Mesendoderm (in vitro differentiated cells): ENCODE results near the gene NEDD4L.

Experiments
- DNase-seq: peaks from one replicate; pipeline ENCODE4 v3.0.0; 2013
- H2AK5ac ChIP-seq: 2 replicates; pipeline ENCODE4 v1.6.1; 2013; ENCODE audit warnings: low read length, inconsistent platforms
- H2BK120ac ChIP-seq: 2 replicates; pipeline ENCODE4 v1.6.1; 2013; ENCODE audit warnings: low read depth, mild to moderate bottlenecking, low read length, moderate library complexity, mixed read lengths
- H2BK15ac ChIP-seq: replicated peaks from 2 replicates; pipeline ENCODE4 v1.6.1; 2013; ENCODE audit warnings: low read depth, mild to moderate bottlenecking, moderate library complexity
- H2BK5ac ChIP-seq: 2 replicates; pipeline ENCODE4 v1.6.1; 2013; ENCODE audit warnings: low read length, inconsistent platforms
- H3K18ac ChIP-seq: 2 replicates; pipeline ENCODE4 v1.6.1; 2013; ENCODE audit warnings: mild to moderate bottlenecking, low read length, mixed read lengths
- H3K23ac ChIP-seq: one replicate; pipeline ENCODE4 v1.6.1; 2013; ENCODE audit warnings: low read length
- H3K27ac ChIP-seq: 2 replicates; pipeline ENCODE4 v1.5.1; 2013; ENCODE audit warnings: low read depth, mild to moderate bottlenecking, inconsistent platforms, low read length, moderate library complexity
- H3K27me3 ChIP-seq: 2 replicates; pipeline ENCODE4 v1.6.1; 2013; ENCODE audit warnings: low read length, control low read depth, mild to moderate bottlenecking, inconsistent platforms; ENCODE audit not compliant: insufficient read depth, poor library complexity
- H3K36me3 ChIP-seq: 2 replicates; pipeline ENCODE4 v1.6.1; 2013; ENCODE audit warnings: low read length, inconsistent platforms; ENCODE audit not compliant: control insufficient read depth, insufficient read depth
- H3K4ac ChIP-seq: one replicate; pipeline ENCODE4 v1.6.1; 2013; ENCODE audit warnings: low read depth, mild to moderate bottlenecking, low read length, moderate library complexity
- H3K4me1 ChIP-seq: 2 replicates; pipeline ENCODE4 v1.6.1; 2013; ENCODE audit warnings: low read depth, low read length, inconsistent platforms; ENCODE audit not compliant: control insufficient read depth
- H3K4me2 ChIP-seq: 2 replicates; pipeline ENCODE4 v1.6.1; 2013; ENCODE audit warnings: low read length
- H3K4me3 ChIP-seq: 2 replicates; pipeline ENCODE4 v1.5.1; 2013; ENCODE audit warnings: mild to moderate bottlenecking, low read length
- H3K56ac ChIP-seq: one replicate; pipeline ENCODE4 v1.6.1; 2013; ENCODE audit warnings: low read length
- H3K79me1 ChIP-seq: 2 replicates; pipeline ENCODE4 v1.6.1; 2013; ENCODE audit warnings: low read length, inconsistent platforms
- H3K79me2 ChIP-seq: 2 replicates; pipeline ENCODE4 v1.6.1; 2013; ENCODE audit warnings: mild to moderate bottlenecking, low read length; ENCODE audit not compliant: control insufficient read depth, insufficient read depth
- H3K9ac ChIP-seq: 2 replicates; pipeline ENCODE4 v1.6.1; 2013; ENCODE audit warnings: low read length, inconsistent platforms
- H4K5ac ChIP-seq: one replicate; pipeline ENCODE4 v1.6.1; 2013; ENCODE audit warnings: low read length
- H4K8ac ChIP-seq: one replicate; pipeline ENCODE4 v1.6.1; 2013; ENCODE audit warnings: low read depth, mild to moderate bottlenecking, control low read depth, low read length, moderate library complexity
- WGBS: extraction: QIAGEN DNeasy Blood & Tissue Kit; methylation state at CpG from one replicate; pipeline ENCODE4 v1.1.7; 2013; ENCODE audit warnings: low lambda C conversion rate, missing lambda C conversion rate; ENCODE audit not compliant: insufficient coverage; ENCODE audit errors: extremely low coverage; 5-methylcytosine and 5-hydroxymethylcytosine counted together

NEDD4L gene

DNA sequence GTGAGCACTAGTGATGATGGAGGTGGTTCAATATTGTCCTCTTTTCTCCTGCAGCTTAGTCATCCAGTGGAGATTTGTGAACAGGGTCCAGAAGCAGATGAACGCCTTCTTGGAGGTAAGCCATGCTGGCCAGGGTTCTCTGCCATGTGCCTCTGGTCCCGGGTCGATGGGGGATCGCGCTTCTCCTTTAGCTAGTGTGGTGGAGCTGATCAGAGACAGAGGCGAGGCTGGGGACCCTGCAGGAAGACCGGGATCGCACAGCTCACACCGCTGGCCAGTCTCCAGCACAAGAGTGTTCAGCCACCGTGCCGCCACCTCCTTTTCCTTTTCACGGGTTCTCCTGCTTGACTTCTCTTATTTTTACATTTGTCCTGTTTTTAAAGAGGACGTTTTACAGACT is 341.4 kb downstream of the NEDD4L start:
- no peak overlapping the region for H3K56ac ChIP-seq
- H3K27me3 ChIP-seq = no peaks in the 10 kb centered on the region
- DNase-seq = no peak
- no CpG with 5 or more reads among the region's 13 CpGs for WGBS
- H3K36me3 ChIP-seq = no peaks in the 10 kb centered on the region
- H2BK5ac ChIP-seq = no peak overlapping the region
- no peak overlapping the region for H2BK120ac ChIP-seq
- H3K18ac ChIP-seq = no peak overlapping the region
- no peaks in the 10 kb centered on the region for H3K4me1 ChIP-seq
- no peak overlapping the region for H2BK15ac ChIP-seq
- H3K79me2 ChIP-seq = no peaks in the 10 kb centered on the region
- no peak overlapping the region for H3K23ac ChIP-seq
- no peak overlapping the region for H2AK5ac ChIP-seq
- no peak overlapping the region for H4K8ac ChIP-seq
- no peak overlapping the region for H3K27ac ChIP-seq
- no peak overlapping the region for H3K9ac ChIP-seq
- H4K5ac ChIP-seq = no peak overlapping the region
- H3K4me2 ChIP-seq = no peak overlapping the region
- no peak overlapping the region for H3K4me3 ChIP-seq
- H3K79me1 ChIP-seq = no peaks in the 10 kb centered on the region
- no peak overlapping the region for H3K4ac ChIP-seq

DNA sequence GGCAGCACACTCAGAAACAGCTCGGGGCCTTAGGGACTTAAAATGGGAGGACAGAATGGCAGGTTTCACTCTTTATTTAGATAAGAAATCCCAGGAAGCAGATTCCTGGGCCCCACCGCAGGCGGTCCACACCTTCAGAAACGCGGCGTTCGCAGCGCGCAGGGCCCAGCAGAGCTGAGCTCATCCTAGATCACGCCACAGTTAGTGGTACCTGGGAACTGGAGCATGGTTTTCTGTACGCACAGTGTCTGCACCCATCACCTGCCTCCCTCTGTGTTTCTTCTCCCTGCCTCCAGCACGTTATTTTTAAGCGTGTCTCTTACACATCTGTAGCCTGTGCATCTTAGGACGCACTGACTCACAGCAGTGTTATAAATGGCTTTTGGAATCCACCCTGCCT is 342.8 kb downstream of the NEDD4L start:
- Histone ChIP-seq H3K4me2 (no peak overlapping the region), H3K4me3 (no peak overlapping the region), H3K4me1 (no peaks in the 10 kb centered on the region), H3K27ac (no peak overlapping the region), H2BK120ac (no peak overlapping the region), H3K9ac (no peak overlapping the region), H4K5ac (no peak overlapping the region), H2BK15ac (no peak overlapping the region), H3K56ac (no peak overlapping the region), H3K36me3 (peaks cover 1% of the 10 kb centered on the region), H3K79me2 (no peaks in the 10 kb centered on the region), H2BK5ac (no peak overlapping the region), H4K8ac (no peak overlapping the region), H3K18ac (no peak overlapping the region), H3K27me3 (no peaks in the 10 kb centered on the region), H3K79me1 (no peaks in the 10 kb centered on the region), H2AK5ac (no peak overlapping the region), H3K23ac (no peak overlapping the region), H3K4ac (no peak overlapping the region)
- no peak for DNase-seq
- WGBS = no CpG with 5 or more reads among the region's 14 CpGs

DNA sequence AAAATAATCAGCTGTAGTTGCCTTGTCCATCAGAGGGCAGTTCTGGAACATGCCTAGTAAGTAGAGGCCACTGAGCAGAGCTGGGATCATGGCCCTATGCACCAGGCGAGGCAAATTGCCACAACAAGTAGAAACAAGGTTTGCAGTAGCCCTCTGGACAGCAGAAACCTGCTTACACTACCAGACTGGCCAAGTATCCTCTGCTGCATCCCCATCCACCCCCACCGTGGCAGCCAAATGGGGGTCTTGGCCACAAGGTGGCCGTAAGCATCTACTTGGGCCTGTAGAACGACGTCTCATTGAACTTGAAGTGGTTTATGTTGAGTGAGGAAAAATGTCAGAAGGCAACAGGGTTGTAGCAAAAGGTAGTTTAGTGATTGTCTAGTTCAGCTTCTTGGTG is 343.7 kb downstream of the NEDD4L start:
- no peak overlapping the region for H2BK120ac ChIP-seq
- H3K27ac ChIP-seq = no peak overlapping the region
- H3K56ac ChIP-seq = no peak overlapping the region
- no peak overlapping the region for H3K18ac ChIP-seq
- H3K36me3 ChIP-seq = peaks cover 1% of the 10 kb centered on the region
- no peak overlapping the region for H3K23ac ChIP-seq
- no peak overlapping the region for H3K4me2 ChIP-seq
- H4K5ac ChIP-seq = no peak overlapping the region
- no peak overlapping the region for H4K8ac ChIP-seq
- no peak overlapping the region for H3K4ac ChIP-seq
- no peaks in the 10 kb centered on the region for H3K79me1 ChIP-seq
- WGBS = no CpG with 5 or more reads among the region's 5 CpGs
- H2BK15ac ChIP-seq = no peak overlapping the region
- no peak overlapping the region for H2AK5ac ChIP-seq
- no peak for DNase-seq
- no peaks in the 10 kb centered on the region for H3K79me2 ChIP-seq
- H3K27me3 ChIP-seq = no peaks in the 10 kb centered on the region
- no peak overlapping the region for H2BK5ac ChIP-seq
- no peak overlapping the region for H3K4me3 ChIP-seq
- H3K9ac ChIP-seq = no peak overlapping the region
- no peaks in the 10 kb centered on the region for H3K4me1 ChIP-seq

DNA sequence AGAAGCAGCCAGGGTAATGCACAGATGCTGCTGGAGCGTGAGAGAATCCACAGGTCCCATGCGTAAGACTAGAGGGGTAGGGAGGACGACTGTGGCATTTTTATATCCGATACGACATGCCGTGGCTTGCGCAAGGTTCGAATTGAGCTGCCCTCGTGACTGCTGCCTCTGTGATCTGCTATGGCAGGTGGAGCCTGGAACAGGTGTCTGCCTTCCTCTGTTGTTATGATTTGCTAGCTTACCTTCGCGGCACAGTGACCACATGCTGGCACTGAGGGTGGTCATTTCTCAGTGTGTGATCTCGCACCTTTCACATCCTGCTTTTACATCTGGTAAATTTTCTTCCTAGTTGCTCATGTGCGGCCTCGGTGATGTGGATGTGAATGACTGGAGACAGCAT is 344.7 kb downstream of the NEDD4L start:
- no peaks in the 10 kb centered on the region for H3K27me3 ChIP-seq
- H3K56ac ChIP-seq = no peak overlapping the region
- H3K4ac ChIP-seq = no peak overlapping the region
- no peak overlapping the region for H4K8ac ChIP-seq
- peaks cover 1% of the 10 kb centered on the region for H3K36me3 ChIP-seq
- no peak overlapping the region for H3K18ac ChIP-seq
- no peak overlapping the region for H3K23ac ChIP-seq
- H3K4me2 ChIP-seq = no peak overlapping the region
- no peak overlapping the region for H2BK120ac ChIP-seq
- H2AK5ac ChIP-seq = no peak overlapping the region
- no peak overlapping the region for H2BK5ac ChIP-seq
- no peak overlapping the region for H3K27ac ChIP-seq
- no peaks in the 10 kb centered on the region for H3K79me2 ChIP-seq
- DNase-seq = no peak
- H3K79me1 ChIP-seq = no peaks in the 10 kb centered on the region
- H2BK15ac ChIP-seq = no peak overlapping the region
- H4K5ac ChIP-seq = no peak overlapping the region
- no peak overlapping the region for H3K4me3 ChIP-seq
- H3K4me1 ChIP-seq = no peaks in the 10 kb centered on the region
- no peak overlapping the region for H3K9ac ChIP-seq
- no CpG with 5 or more reads among the region's 14 CpGs for WGBS

DNA sequence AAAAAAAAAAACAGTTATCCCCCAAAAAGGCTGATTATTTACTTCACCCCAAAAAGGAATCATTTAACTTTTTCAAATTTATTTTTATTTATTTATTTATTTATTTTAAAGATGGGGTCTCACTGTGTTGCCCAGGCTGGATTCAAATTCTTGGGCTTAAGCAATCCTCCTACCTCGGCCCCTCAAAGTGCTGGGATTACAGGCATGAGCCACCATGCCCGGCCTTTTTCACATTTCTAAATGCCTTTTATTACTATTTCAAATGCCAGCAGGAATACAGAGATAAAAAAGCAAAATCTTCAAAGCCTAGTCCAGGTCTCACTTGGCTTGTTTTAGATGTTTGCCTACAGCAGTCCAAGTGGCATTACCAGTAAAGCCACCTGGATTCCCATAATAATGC is 345.7 kb downstream of the NEDD4L start:
- Histone ChIP-seq H3K56ac (no peak overlapping the region), H2BK5ac (no peak overlapping the region), H3K79me1 (no peaks in the 10 kb centered on the region), H3K27me3 (no peaks in the 10 kb centered on the region), H3K4me2 (no peak overlapping the region), H2BK15ac (no peak overlapping the region), H3K4me3 (no peak overlapping the region), H3K4ac (no peak overlapping the region), H3K79me2 (no peaks in the 10 kb centered on the region), H2BK120ac (no peak overlapping the region), H4K8ac (no peak overlapping the region), H4K5ac (no peak overlapping the region), H2AK5ac (no peak overlapping the region), H3K27ac (no peak overlapping the region), H3K18ac (no peak overlapping the region), H3K23ac (no peak overlapping the region), H3K4me1 (no peaks in the 10 kb centered on the region), H3K36me3 (peaks cover 1% of the 10 kb centered on the region), H3K9ac (no peak overlapping the region)
- no CpG with 5 or more reads among the region's 2 CpGs for WGBS
- no peak for DNase-seq

DNA sequence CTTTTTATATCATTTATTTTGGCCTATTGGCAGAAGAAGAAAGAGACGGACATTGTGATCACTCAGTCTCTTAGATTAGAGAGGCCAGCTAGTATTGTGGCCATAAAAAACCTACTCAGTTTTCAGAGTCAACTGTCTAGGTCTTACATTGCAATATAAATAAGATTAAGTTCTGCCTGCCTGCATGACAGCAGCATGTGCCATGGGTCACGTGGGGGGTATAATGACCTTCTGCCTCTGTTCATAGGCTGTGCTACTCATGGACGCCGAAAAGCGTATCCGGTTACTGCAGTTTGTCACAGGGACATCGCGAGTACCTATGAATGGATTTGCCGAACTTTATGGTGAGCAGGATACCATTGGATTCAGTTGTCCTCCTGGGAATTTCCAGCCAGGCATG is 346.4 kb downstream of the NEDD4L start:
- Histone ChIP-seq H3K79me2 (no peaks in the 10 kb centered on the region), H3K27me3 (no peaks in the 10 kb centered on the region), H3K27ac (no peak overlapping the region), H3K56ac (no peak overlapping the region), H3K23ac (no peak overlapping the region), H3K18ac (no peak overlapping the region), H3K36me3 (peaks cover 1% of the 10 kb centered on the region), H3K4me3 (no peak overlapping the region), H3K4ac (no peak overlapping the region), H3K4me2 (no peak overlapping the region), H3K9ac (no peak overlapping the region), H4K8ac (no peak overlapping the region), H2AK5ac (no peak overlapping the region), H2BK15ac (no peak overlapping the region), H2BK120ac (no peak overlapping the region), H3K4me1 (no peaks in the 10 kb centered on the region), H2BK5ac (no peak overlapping the region), H3K79me1 (no peaks in the 10 kb centered on the region), H4K5ac (no peak overlapping the region)
- WGBS = no CpG with 5 or more reads among the region's 9 CpGs
- DNase-seq = no peak
